CD4-positive, alpha-beta T cell treated with Interleukin-17A for 1 hour (primary cell): Measurements from ENCODE around the gene LRRC37A.
"Not testable (repeated sequence)": the region's sequence is repeated elsewhere in the genome, so short reads cannot be mapped to it uniquely, and the experiment has no call there.

Experiments
- DNase-seq: peaks from one replicate; pipeline ENCODE4 v3.0.0-alpha.2; 2020

LRRC37A gene

DNA sequence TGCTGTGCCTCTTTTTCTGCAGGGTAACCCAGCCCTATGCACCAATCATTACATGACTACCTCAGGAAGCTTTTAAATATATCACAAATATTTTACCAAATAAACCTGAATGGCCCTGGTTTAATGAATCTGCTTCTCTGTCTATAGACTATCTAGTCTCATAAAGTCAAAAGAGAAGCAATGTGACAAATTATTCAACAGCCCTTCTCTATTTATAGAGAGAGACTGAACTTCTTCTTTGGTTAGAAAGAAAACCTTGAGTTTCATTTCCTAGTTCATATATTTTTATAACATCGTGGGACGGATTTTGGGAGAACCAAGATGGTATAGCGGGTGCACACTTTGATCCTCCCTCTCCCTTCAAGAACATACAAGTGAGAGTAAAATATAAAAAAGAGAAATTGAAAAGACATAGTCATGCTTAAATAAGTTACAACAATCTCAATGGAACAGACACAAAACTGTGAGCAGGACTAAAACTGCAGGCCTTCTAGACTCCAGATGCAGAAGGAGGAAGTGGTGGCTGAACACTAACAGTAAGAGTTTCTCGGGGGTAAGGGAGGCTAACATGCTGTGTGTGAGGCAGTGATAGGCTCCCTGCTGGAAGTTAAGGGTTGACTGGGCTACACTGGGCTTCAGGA lies 3.9 kb upstream of the LRRC37A start:
- peak; percentile 33 for DNase-seq

DNA sequence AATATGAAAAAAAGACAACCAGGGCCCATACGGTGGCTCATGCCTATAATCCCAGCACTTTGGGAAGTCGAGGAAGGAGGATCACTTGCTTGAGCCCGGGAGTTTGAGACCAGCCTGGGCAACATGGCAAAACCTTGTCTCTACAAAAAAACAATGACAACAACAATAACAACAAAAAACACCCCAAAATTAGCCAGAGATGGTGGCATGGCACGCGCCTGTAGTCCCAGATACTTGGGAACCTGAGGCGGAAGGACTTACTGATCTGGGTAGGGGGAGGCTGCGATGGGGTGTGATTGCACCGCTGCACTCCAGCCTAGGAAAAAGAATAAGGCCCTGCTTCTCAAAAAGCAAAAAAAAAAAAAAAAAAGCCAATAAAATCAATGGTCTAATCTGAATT lies 3.3 kb upstream of the LRRC37A start:
- DNase-seq, result not testable (repeated sequence)

DNA sequence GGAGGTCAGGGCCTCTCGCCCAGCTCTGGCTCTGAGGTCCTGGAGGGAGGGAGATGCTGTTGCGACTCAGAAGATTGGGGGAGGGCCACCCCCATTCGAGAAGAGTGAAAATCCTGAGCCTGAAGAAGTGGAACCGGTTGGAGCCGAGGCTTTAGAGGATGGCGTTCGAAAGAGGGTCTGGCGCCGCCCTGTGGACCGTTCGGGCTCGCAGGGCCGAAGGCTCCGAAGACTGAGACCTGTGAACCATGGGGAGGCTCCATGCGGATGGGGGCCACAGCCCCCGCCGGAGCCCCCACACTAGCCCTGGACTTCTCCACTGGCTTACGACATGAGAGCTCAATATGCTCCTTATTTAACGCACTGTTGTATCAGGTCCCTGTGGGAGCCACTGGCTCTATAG lies 46.3 kb downstream of the LRRC37A start:
- not testable (repeated sequence) for DNase-seq

DNA sequence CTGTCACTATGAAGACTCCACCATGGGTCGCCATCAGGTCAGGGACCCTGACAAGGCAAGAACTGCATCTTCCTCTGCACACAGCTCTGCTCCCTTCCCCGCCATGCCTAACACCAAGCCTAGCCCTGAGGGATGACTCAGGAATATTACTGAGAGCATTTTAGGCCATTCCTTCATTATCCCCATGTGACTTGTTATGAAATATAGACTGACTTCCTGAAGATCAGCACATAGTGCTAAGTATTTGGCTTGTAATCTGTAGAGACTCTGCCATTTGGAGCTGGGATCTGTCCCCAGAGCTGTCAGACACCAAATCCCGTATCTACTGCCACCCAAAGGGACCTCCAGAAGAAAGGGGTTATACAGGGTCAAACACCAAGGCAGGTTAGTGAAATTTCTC lies 47.2 kb downstream of the LRRC37A start:
- DNase-seq, result not testable (repeated sequence)

DNA sequence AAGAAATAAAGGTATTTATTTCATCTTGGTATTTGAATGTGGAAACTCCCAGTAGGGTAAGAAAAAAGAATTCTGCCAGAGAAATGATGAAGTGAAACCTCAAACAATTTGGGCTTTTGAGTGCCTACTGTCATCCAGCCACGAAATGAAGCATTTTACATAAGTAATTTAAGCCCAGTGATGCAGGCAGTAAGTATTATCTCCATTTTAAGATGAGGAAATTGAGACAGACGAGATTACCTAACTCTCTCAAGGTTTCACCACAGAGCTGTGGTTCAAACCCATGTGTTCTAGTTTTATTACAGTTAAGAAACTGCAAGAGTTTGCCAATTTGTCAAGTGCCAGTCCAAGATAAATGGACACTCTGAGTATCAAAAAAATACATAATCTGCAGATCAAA lies 53.4 kb downstream of the LRRC37A start:
- DNase-seq, result not testable (repeated sequence)

DNA sequence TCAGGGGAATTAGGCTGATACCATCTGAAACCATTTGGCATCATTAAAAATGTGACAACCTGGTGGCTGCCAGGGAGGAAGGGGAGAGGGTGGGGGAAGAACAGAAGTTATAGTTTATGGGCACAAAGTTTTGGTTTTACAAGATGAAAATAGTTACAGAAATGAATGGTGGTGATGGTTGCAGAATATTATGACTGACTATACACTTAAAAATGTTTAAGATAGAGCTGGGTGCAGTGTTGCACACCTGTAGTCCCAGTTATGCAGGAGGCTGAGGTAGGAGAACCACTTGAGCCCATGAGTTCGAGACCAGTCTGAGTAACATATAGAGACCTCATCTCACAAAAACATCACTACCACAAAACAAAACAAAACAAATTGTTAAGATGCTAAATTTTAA lies 54.1 kb downstream of the LRRC37A start:
- DNase-seq, result not testable (repeated sequence)

DNA sequence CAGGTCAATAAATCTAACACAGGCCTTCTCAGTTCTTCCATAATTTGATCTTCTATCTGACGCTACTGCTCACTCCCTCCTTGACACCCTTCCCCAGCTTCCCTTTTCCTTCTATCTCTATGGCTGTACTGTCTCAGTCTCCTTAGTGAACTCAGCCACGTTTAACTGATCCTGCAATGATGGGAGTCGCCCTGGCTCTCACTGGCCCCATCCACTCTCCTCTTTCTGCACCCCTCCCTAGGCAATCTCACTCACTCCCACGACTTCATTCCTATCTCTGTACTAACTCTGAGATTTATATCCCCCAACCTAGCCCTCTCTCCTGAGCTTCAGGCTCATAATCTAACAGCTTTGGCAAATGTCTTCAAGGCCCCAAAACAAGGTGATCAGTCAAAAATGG lies 58.9 kb downstream of the LRRC37A start:
- not testable (repeated sequence) for DNase-seq

DNA sequence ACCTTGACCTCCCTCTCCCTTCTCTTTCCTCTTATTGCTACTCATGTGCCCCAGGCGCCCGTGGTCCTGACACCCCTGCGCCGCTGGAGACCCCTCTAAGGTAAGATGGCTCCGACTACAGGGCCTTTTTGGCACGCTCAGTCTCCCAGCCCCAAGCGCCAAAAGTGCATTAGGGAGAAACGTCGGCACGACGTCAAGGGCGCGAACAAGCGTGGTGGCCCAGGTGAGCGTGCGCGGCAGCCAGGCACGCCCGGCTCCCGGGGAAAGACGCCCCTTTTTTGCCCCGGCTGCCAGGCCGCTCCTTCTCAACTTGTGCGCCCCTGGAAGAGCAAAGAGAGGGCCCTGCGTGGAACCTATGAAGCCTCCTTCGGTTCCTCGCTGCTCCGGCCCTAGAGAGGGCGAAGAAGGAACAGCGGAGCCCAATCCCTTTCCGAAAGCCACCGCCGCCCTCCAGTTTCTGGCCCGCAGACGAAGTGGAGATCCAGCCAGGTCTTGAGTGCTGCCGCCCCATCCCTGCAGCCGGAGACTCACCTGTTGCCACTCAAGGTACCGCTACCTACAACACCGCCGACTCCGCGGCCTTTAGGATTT lies 66.3 kb downstream of the LRRC37A start:
- not testable (repeated sequence) for DNase-seq

DNA sequence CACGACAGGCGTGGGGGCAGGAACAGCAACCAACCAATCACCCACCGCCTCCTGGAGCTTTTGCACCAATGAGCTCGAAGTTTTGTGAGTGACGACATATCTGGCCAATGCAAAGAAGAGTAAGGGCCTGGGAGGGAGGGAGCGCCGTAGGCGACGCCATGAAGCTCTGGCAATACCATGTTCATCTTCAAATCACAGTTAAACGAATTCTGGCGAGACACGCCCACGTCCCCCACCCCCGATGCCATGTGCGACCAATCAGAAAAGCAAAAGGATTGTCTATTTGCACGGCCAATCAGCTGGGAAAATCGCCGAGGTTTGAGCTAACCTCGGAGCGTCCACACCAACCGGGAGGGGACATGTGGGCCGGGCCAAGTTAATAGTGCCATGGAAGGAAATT lies 66.8 kb downstream of the LRRC37A start, which contains the start of gene ARL17B:
TSS of gene ARL17B (minus strand) at position 12 of the 400 bp plus-strand sequence. CDS start 3,369 bp downstream, outside the sequence.
- peak; percentile 100 for DNase-seq

DNA sequence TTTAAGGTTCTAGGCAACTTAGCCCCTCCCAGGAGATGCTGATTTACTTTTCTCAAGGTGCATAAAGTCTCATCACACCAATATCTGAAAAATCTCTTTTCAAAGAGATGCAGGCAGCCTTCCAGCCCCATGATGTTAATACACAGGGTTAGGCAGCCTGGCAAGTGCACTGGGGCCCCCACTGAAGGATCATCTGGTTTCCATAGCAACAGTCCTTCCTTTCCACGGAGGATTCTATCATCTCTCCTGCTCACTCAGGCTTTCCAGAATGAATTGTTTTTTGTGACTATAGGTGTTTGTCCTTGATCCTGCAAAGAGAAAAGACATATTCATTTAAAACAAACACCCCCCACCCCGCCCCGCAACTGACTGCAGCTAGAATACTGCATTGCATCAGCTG lies 72.6 kb downstream of the LRRC37A start:
- DNase-seq, result not testable (repeated sequence)

DNA sequence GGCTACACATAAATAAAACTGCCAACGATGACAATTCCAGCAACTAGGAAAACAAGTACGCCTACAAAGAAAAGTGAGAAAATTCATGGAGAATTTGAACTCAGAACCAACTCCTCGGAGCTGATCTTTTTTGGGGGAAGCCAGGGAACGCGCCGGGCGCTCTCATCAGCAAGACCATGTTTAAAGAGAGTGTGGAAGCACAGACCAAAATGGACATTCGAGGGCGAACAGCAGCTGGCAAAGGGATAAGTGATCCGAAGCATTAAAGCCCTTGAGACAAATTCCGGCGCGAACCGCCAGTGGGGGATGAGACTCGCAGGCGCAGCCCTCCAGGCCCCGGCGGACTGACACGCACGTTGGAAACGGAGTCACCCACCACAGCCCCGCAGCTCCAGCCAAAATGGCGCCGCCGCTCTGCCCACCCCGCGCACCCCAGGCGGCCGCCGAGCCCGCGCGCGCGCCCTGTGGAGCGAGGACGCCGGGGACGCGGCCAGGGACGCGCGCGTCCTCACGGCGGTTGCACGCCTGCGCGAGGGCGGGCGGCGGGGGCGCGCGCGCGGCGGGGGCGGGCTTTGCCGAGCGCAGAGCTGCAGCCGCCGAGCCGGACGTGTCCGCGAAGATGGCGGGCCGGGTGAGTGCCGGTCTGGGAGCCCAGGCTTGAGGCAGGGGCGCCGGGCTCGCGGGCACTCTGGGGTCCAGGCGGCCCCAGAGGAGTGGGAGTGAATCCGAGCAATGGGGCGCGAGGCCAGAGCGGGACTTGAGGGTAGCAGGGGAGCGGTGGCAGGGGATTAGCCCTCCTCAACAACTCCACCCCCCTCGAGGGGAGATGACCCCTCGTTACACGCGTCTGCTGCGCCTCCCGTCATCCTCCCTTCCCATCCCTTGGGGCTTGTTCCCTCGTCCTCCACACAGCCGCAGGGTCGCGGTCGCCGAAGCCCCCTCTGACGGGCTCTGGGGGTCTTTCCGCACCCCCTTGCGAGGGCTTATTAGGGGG lies 77.6 kb downstream of the LRRC37A start:
- DNase-seq, result not testable (repeated sequence)

DNA sequence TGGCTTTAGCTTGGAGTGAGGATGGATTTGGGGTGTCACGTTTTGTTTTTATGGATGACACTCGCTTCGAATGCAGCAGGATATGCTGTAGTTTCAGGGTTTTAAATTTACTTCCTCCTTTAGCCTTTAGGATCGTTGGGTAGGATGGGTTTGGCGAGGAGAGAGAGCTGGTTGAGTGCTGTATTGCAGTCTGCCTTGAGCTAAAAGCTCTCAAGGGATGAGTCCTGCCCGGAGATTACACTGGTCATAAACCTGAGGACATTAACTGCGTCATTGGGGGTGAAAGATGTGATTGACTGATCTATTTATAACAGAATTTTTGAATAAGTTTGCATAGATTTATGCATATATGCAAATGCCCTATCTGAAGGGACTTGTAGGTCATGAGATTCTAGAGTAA lies 78.5 kb downstream of the LRRC37A start:
- DNase-seq, result not testable (repeated sequence)

DNA sequence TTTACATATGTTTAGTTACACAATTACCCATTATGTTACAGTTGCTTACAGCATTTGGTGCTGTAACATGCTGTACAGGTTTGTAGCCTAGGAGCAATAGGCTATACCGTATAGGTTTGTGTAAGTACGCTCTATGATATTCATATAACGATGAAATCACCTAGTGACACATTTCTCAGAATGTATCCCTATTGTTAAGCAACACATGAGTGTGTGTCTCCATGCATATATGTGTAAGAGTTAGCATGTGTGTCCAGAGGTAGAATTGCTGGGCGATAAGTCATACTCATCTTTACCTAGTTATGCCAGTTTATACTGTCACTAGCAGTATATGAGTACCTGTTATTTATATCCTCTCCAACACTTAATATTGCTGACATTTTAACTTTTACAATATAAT lies 88.2 kb downstream of the LRRC37A start:
- not testable (repeated sequence) for DNase-seq

DNA sequence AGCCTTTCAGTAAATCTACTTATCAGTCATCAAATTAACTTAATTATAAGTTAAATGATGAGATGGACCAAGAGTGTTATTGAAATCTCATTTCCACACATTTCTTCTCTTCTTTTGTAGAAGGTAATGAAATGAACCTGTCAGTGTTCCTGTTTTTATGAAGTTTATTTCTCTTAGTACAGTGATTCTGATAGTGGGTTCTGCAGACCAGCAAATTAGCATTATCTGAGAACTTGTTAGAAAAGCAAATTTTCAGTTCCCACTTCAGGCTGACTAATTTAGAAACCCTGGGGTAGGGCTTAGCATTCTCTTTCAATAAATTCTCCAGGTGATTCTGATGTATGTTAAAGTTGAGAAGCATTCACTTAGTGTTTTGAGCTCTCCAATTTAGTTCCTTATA lies 90.6 kb downstream of the LRRC37A start:
- not testable (repeated sequence) for DNase-seq
